BJ (cell line): ENCODE data around the gene PVALEF. TPM values are rescaled to one million over a fixed set of nuclear protein-coding genes. Genes with fewer than 3 reads are reported as not detected.

Experiments used
- CTCF ChIA-PET: fragments of 350-600 bp; formaldehyde crosslinking; extraction: SDS; loops from one replicate; lab custom pipeline; 2021; ENCODE audit warnings: antibody characterized with exemption, inconsistent platforms; lab: Yijun Ruan, JAX
- POLR2A ChIA-PET: fragments of 300-600 bp; sonication (Branson Sonifier 250); formaldehyde crosslinking; extraction: SDS; loops from one replicate; lab custom pipeline; 2021; ENCODE audit warnings: antibody characterized with exemption; lab: Charles Lee
- DNase-seq: peaks from one replicate; pipeline ENCODE4 v3.0.0-alpha.2; 2011; ENCODE audit warnings: low read depth
- H3K27me3 ChIP-seq: 2 replicates; pipeline ENCODE4 v1.6.0; 2011; ENCODE audit warnings: low read length; ENCODE audit not compliant: control insufficient read depth, insufficient read depth
- H3K36me3 ChIP-seq: 2 replicates; pipeline ENCODE4 v1.5.1; 2011; ENCODE audit warnings: low read length; ENCODE audit not compliant: control insufficient read depth, insufficient read depth
- H3K4me3 ChIP-seq: 2 replicates; pipeline ENCODE4 v1.5.1; 2011; ENCODE audit warnings: low read depth, mild to moderate bottlenecking, control low read depth, low read length
- CTCF ChIP-seq: IDR thresholded peaks from 2 replicates; pipeline ENCODE4 v1.5.1; 2011; ENCODE audit warnings: low read depth, mild to moderate bottlenecking, control low read depth, inconsistent platforms, low read length, moderate library complexity; ENCODE audit not compliant: insufficient read depth
- polyA plus RNA-seq: library from polyadenylated mRNA; depleted of rRNA; stranded (reverse); fragments of >200 nt; gene quantifications from 2 replicates; pipeline ENCODE4 v1.2.3, GENCODE V29; 2011

Gene PVALEF
- polyA plus RNA-seq, 1 experiment = not detected

DNA sequence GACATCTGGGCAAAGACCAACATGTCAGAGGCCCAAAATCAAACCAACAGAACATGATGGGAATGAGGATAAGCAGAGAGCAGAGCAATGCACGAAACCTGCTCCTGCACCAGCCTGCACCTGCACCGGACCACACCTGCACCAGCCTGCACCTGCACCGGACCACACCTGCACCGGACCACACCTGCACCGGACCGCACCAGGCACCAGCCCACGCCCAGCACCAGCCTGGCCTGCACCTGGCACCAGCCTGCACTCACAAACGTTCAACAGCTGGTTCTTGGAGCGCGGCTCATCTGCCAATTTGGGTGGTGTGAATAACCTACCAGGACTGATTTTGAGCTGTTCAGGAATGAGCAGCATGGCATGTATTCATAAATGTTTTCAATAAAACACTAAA lies 39.3 kb downstream of the PVALEF start:
- no peak for TF ChIP-seq CTCF
- DNase-seq = no peak
- H3K36me3 ChIP-seq = no peaks in the 10 kb centered on the region; the same call in 1 of the 2 replicates
- H3K27me3 ChIP-seq = no peaks in the 10 kb centered on the region
- POLR2A ChIA-PET = no interaction called here
- CTCF ChIA-PET = interaction anchor here (1.6 kb wide), 1 partner anchor 62 kb away, joined by 5 read pairs; no protein-coding TSS in a partner anchor
- H3K4me3 ChIP-seq = no peak overlapping the region

- Histone ChIP-seq H3K4me3 (no peak overlapping the region), H3K27me3 (no peaks in the 10 kb centered on the region), H3K36me3 (no peaks in the 10 kb centered on the region; the same call in 1 of the 2 replicates)
- ChIA-PET CTCF (interaction anchor here (0.8 kb wide), 1 partner anchor 21 kb away, joined by 3 read pairs; no protein-coding TSS in a partner anchor), POLR2A (no interaction called here)
- DNase-seq = no peak
- TF ChIP-seq CTCF = no peak
Observed at GRCh38 chr17:81206166-81206565, 40.9 kb downstream of the PVALEF start.

DNA sequence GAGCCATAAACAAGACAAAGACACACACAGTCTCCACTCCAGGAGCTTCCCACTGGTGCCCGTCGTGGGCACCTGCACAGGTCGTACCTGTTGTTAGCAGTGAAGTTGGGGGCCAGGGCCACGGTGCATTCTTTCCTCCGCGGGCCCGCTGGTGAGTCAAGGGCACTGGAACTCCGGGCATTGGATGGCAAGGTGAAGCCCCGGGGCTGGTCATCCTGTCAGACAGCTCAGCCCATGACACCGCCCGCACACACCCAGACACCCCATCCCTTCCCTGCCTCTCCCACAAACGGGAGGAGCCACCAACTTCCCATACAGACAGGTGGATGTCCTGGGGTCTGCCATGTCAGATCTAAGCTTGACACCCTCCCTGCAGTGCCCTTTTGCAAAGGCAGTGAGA lies 41.4 kb downstream of the PVALEF start:
- Histone ChIP-seq H3K36me3 (no peaks in the 10 kb centered on the region; the same call in 1 of the 2 replicates), H3K4me3 (no peak overlapping the region), H3K27me3 (no peaks in the 10 kb centered on the region)
- ChIA-PET POLR2A (no interaction called here), CTCF (no interaction called here)
- DNase-seq = no peak
- no peak for TF ChIP-seq CTCF

GRCh38 chr17:81207610-81208581 lies 42.6 kb downstream of the PVALEF start:
- Histone ChIP-seq H3K36me3 (no peaks in the 10 kb centered on the region; the same call in 1 of the 2 replicates), H3K4me3 (no peak overlapping the region), H3K27me3 (no peaks in the 10 kb centered on the region)
- no peak for TF ChIP-seq CTCF
- ChIA-PET POLR2A (no interaction called here), CTCF (interaction anchor here (0.8 kb wide), 1 partner anchor 65 kb away, joined by 3 read pairs; no protein-coding TSS in a partner anchor)
- no peak for DNase-seq

DNA sequence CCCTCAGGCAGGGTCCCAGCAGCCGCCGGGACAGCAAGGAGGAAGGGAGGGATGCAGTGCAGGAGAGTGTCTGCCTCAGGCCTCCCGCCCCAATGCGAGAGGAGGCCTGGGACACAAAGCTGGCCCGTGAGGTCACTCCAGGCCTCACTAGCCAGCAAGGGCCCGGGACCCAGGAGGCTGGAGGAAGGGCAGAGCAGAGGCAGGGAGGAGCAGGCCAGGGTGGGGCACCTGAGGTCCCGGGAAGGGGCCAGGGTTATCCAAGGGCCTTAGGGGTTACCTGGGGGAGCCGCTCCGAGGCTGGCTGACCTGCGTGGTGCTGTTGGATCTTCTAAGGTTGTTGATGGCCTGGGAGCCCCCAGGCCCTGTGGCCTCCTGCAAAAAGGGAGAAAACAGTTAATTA lies 43.3 kb downstream of the PVALEF start:
- Histone ChIP-seq H3K4me3 (no peak overlapping the region), H3K36me3 (no peaks in the 10 kb centered on the region; the same call in 1 of the 2 replicates), H3K27me3 (no peaks in the 10 kb centered on the region)
- ChIA-PET POLR2A (no interaction called here), CTCF (no interaction called here)
- no peak for TF ChIP-seq CTCF
- DNase-seq = no peak
